H1 (cell line): ENCODE results near the gene RNGTT. TPM values are rescaled to one million over a fixed set of nuclear protein-coding genes. Genes with fewer than 3 reads are reported as not detected.

Experiments
- CTCF ChIA-PET: fragments of 300-600 bp; sonication (Branson Sonifier 250); formaldehyde crosslinking; loops from one replicate; lab custom pipeline; 2021; ENCODE audit not compliant: partially characterized antibody; lab: Charles Lee
- POLR2A ChIA-PET: fragments of 300-600 bp; sonication (Branson Sonifier 250); formaldehyde crosslinking; loops from one replicate; lab custom pipeline; 2021; ENCODE audit warnings: inconsistent platforms; ENCODE audit not compliant: partially characterized antibody; lab: Charles Lee
- DNase-seq, 2 experiments: peaks; one replicate each; pipeline versions ENCODE4 v3.0.0 to v3.0.0-alpha.2; 2010 to 2022; ENCODE audit warnings: low spot score in 2 of 2, low read depth in 1 of 2, mixed read lengths in 1 of 2
- FAIRE-seq: peaks from 2 replicates; lab custom pipeline; 2011; peaks lifted over from hg19 to GRCh38; lab: Jason Lieb, UNC
- H2AFZ ChIP-seq: 2 replicates; pipeline ENCODE4 v1.8.1; 2012; ENCODE audit warnings: low read length, inconsistent platforms
- H2AK5ac ChIP-seq: 2 replicates; pipeline ENCODE4 v1.6.1; 2013; ENCODE audit warnings: low read depth, low read length
- H2BK120ac ChIP-seq: replicated peaks from 2 replicates; pipeline ENCODE3; 2013; ENCODE audit warnings: low read depth, low read length, inconsistent platforms
- H2BK12ac ChIP-seq: 2 replicates; pipeline ENCODE4 v1.6.1; 2013; ENCODE audit warnings: low read depth, low read length
- H2BK15ac ChIP-seq: 2 replicates; pipeline ENCODE4 v1.6.1; 2013; ENCODE audit warnings: low read length
- H2BK20ac ChIP-seq: 2 replicates; pipeline ENCODE4 v1.6.1; 2013; ENCODE audit warnings: low read length
- H2BK5ac ChIP-seq: 2 replicates; pipeline ENCODE4 v1.6.1; 2013; ENCODE audit warnings: low read depth, low read length
- H3K14ac ChIP-seq: 2 replicates; pipeline ENCODE4 v1.6.1; 2013; ENCODE audit warnings: inconsistent platforms; ENCODE audit not compliant: insufficient read length
- H3K18ac ChIP-seq: 2 replicates; pipeline ENCODE4 v1.6.1; 2013; ENCODE audit warnings: low read length; ENCODE audit errors: extremely low read depth
- H3K23ac ChIP-seq: 2 replicates; pipeline ENCODE4 v1.6.1; 2013; ENCODE audit warnings: inconsistent platforms; ENCODE audit not compliant: insufficient read length
- H3K23me2 ChIP-seq: 2 replicates; pipeline ENCODE4 v1.6.1; 2013; ENCODE audit warnings: low read depth, low read length
- H3K27ac ChIP-seq: 2 replicates; pipeline ENCODE4 v1.6.1; 2011; ENCODE audit warnings: low read depth, low read length, inconsistent platforms
- H3K27me3 ChIP-seq, 4 experiments: replicated peaks in 1 of 4; 1 replicate in 1 of 4; 2 replicates in 3 of 4; pipeline versions ENCODE4 v1.6.1 to v1.8.1; 2011 to 2013; ENCODE audit warnings: low read length in 3 of 4, mild to moderate bottlenecking in 3 of 4, inconsistent platforms in 2 of 4, mixed read lengths in 2 of 4, moderate library complexity in 1 of 4; ENCODE audit not compliant: control insufficient read depth in 3 of 4, insufficient read depth in 3 of 4; ENCODE audit errors: extremely low read depth in 1 of 4
- H3K36me3 ChIP-seq, 4 experiments: 2 replicates each; pipeline versions ENCODE4 v1.6.1 to v1.8.1; 2011 to 2013; ENCODE audit warnings: mild to moderate bottlenecking in 4 of 4, low read length in 3 of 4, moderate library complexity in 2 of 4, control low read depth in 1 of 4, inconsistent platforms in 1 of 4; ENCODE audit not compliant: insufficient read depth in 4 of 4, control insufficient read depth in 2 of 4
- H3K4ac ChIP-seq: replicated peaks from 2 replicates; pipeline ENCODE3; 2013; ENCODE audit warnings: low read length, low read depth, mixed read lengths, inconsistent platforms; ENCODE audit not compliant: insufficient read length
- H3K4me1 ChIP-seq, 4 experiments: replicated peaks in 1 of 4; 1 replicate in 1 of 4; 2 replicates in 3 of 4; pipeline versions ENCODE4 v1.6.1 to v1.8.1; 2011 to 2013; ENCODE audit warnings: low read length in 3 of 4, inconsistent platforms in 2 of 4, mixed read lengths in 1 of 4; ENCODE audit not compliant: insufficient read depth in 4 of 4, control insufficient read depth in 3 of 4
- H3K4me2 ChIP-seq, 2 experiments: 2 replicates each; pipeline versions ENCODE4 v1.6.1 to v1.8.1; 2011 to 2013; ENCODE audit warnings: low read depth in 2 of 2, low read length in 2 of 2, control low read depth in 1 of 2, inconsistent platforms in 1 of 2, mild to moderate bottlenecking in 1 of 2; ENCODE audit not compliant: insufficient read depth in 1 of 2
- H3K4me3 ChIP-seq, 4 experiments: fragments of 200-600, 300-600 bp in 1 of 4; sonication (generic), shearing (Covaris generic), sonication (Bioruptor Twin) in 1 of 4; 2 replicates each; pipeline versions ENCODE4 v1.5.1 to v1.8.1; 2011 to 2016; ENCODE audit warnings: low read length in 4 of 4, low read depth in 3 of 4, control low read depth in 2 of 4, inconsistent platforms in 2 of 4, mild to moderate bottlenecking in 2 of 4, mixed read lengths in 1 of 4, moderate library complexity in 1 of 4; ENCODE audit not compliant: insufficient read depth in 2 of 4; ENCODE audit errors: extremely low read depth in 1 of 4
- H3K56ac ChIP-seq: replicated peaks from 2 replicates; pipeline ENCODE3; 2013; ENCODE audit warnings: low read depth, mild to moderate bottlenecking, mixed read lengths, low read length, inconsistent platforms; ENCODE audit not compliant: insufficient read length
- H3K79me1 ChIP-seq: 2 replicates; pipeline ENCODE4 v1.6.1; 2013; ENCODE audit warnings: low read depth, low read length, control low read depth
- H3K79me2 ChIP-seq, 2 experiments: 2 replicates each; pipeline versions ENCODE4 v1.6.1 to v1.8.1; 2012 to 2013; ENCODE audit warnings: low read length in 2 of 2, mild to moderate bottlenecking in 2 of 2, inconsistent platforms in 1 of 2; ENCODE audit not compliant: insufficient read depth in 2 of 2, control insufficient read depth in 1 of 2
- H3K9ac ChIP-seq, 4 experiments: replicated peaks in 1 of 4; 1 replicate in 1 of 4; 2 replicates in 3 of 4; pipeline versions ENCODE4 v1.6.1 to v1.8.1; 2011 to 2013; ENCODE audit warnings: low read depth in 3 of 4, low read length in 3 of 4, control low read depth in 2 of 4, mild to moderate bottlenecking in 2 of 4, moderate library complexity in 2 of 4, inconsistent platforms in 1 of 4; ENCODE audit errors: extremely low read depth in 1 of 4
- H3K9me3 ChIP-seq, 2 experiments: 2 replicates each; pipeline versions ENCODE4 v1.6.1 to v1.8.1; 2012 to 2013; ENCODE audit warnings: mild to moderate bottlenecking in 2 of 2, moderate library complexity in 2 of 2, control low read depth in 1 of 2, inconsistent platforms in 1 of 2, low read depth in 1 of 2, low read length in 1 of 2, mixed read lengths in 1 of 2; ENCODE audit not compliant: insufficient read depth in 2 of 2
- H4K20me1 ChIP-seq, 2 experiments: replicated peaks in 1 of 2; 2 replicates each; pipeline versions ENCODE3 to v1.8.1; 2011 to 2013; ENCODE audit warnings: inconsistent platforms in 2 of 2, low read length in 2 of 2, mild to moderate bottlenecking in 1 of 2; ENCODE audit not compliant: insufficient read depth in 2 of 2, control insufficient read depth in 1 of 2
- H4K5ac ChIP-seq: 2 replicates; pipeline ENCODE4 v1.6.1; 2013; ENCODE audit warnings: low read length, low read depth, mixed read lengths, inconsistent platforms; ENCODE audit not compliant: insufficient read length
- H4K8ac ChIP-seq: 2 replicates; pipeline ENCODE4 v1.8.0; 2013; ENCODE audit warnings: mild to moderate bottlenecking, moderate library complexity, low read length, inconsistent platforms; ENCODE audit not compliant: insufficient read depth; ENCODE audit errors: extremely low read depth
- H4K91ac ChIP-seq: replicated peaks from 2 replicates; pipeline ENCODE3; 2013; ENCODE audit warnings: low read length, mixed read lengths, inconsistent platforms; ENCODE audit not compliant: insufficient read length
- BACH1 ChIP-seq: IDR thresholded peaks from 2 replicates; pipeline ENCODE4 v1.6.1; 2012; ENCODE audit warnings: low read length, improper control_type of control experiment
- BCL11A ChIP-seq, 2 experiments: IDR thresholded peaks; one replicate each; pipeline ENCODE4 v1.6.1; 2011; ENCODE audit warnings: low read depth in 2 of 2, low read length in 2 of 2, mild to moderate bottlenecking in 2 of 2
- BRCA1 ChIP-seq: IDR thresholded peaks from 2 replicates; pipeline ENCODE4 v1.6.1; 2012; ENCODE audit warnings: low read depth, low read length, improper control_type of control experiment
- CHD1 ChIP-seq: IDR thresholded peaks from 2 replicates; pipeline ENCODE4 v1.6.1; 2012; ENCODE audit warnings: low read depth, low read length, improper control_type of control experiment
- HDAC2 ChIP-seq, 2 experiments: fragments of 300-600 bp in 1 of 2; sonication (generic) in 1 of 2; IDR thresholded peaks; 2 replicates each; pipeline ENCODE4 v1.6.1; 2011 to 2012; ENCODE audit warnings: low read depth in 2 of 2, low read length in 2 of 2, mild to moderate bottlenecking in 2 of 2, moderate library complexity in 2 of 2, borderline replicate concordance in 1 of 2, inconsistent platforms in 1 of 2
- JUN ChIP-seq: IDR thresholded peaks from 2 replicates; pipeline ENCODE4 v1.6.1; 2011; ENCODE audit warnings: low read depth, mild to moderate bottlenecking, improper control_type of control experiment, low read length
- JUND ChIP-seq: IDR thresholded peaks from 2 replicates; pipeline ENCODE4 v1.6.1; 2011; ENCODE audit warnings: mild to moderate bottlenecking, improper control_type of control experiment, low read length
- KDM5A ChIP-seq: fragments of 200-600 bp; IDR thresholded peaks from 2 replicates; pipeline ENCODE4 v1.7.1; 2012; ENCODE audit warnings: mild to moderate bottlenecking, low read length, inconsistent platforms, mixed read lengths
- POLR2AphosphoS5 ChIP-seq: IDR thresholded peaks from 2 replicates; pipeline ENCODE4 v1.6.1; 2011; ENCODE audit warnings: low read depth, low read length
- POU5F1 ChIP-seq: IDR thresholded peaks from 2 replicates; pipeline ENCODE4 v1.6.1; 2011; ENCODE audit warnings: low read depth, mild to moderate bottlenecking, low read length, moderate library complexity
- RAD21 ChIP-seq, 2 experiments: IDR thresholded peaks in 1 of 2; conservative IDR thresholded peaks in 1 of 2; 2 replicates each; pipeline ENCODE4 v1.6.1; 2011; ENCODE audit warnings: low read depth in 2 of 2, low read length in 2 of 2, improper control_type of control experiment in 1 of 2, inconsistent platforms in 1 of 2, mild to moderate bottlenecking in 1 of 2, moderate library complexity in 1 of 2
- RFX5 ChIP-seq: IDR thresholded peaks from 2 replicates; pipeline ENCODE4 v1.6.1; 2011; ENCODE audit warnings: low read depth, low read length, improper control_type of control experiment, borderline replicate concordance
- RNF2 ChIP-seq: fragments of 200-900, 300-1000 bp; sonication (generic); IDR thresholded peaks from 2 replicates; pipeline ENCODE4 v1.7.1; 2016; ENCODE audit warnings: borderline replicate concordance, low read depth, mild to moderate bottlenecking, antibody characterized with exemption, low read length; ENCODE audit not compliant: poor library complexity, severe bottlenecking; ENCODE audit errors: missing control alignments
- SP1 ChIP-seq: IDR thresholded peaks from 2 replicates; pipeline ENCODE4 v1.6.1; 2011; ENCODE audit warnings: low read depth, low read length
- WGBS, 2 experiments: shearing (Covaris generic) in 1 of 2; methylation state at CpG; one replicate each; pipeline versions ENCODE4 v1.1.6 to v1.1.7; 2013 to 2015; ENCODE audit warnings: low lambda C conversion rate in 2 of 2, mixed read lengths in 2 of 2, inconsistent platforms in 1 of 2, low coverage in 1 of 2, missing lambda C conversion rate in 1 of 2; ENCODE audit not compliant: insufficient replicate concordance in 2 of 2, insufficient coverage in 1 of 2, insufficient read length in 1 of 2; ENCODE audit errors: extremely low coverage in 1 of 2, missing lambda C conversion rate in 1 of 2; 5-methylcytosine and 5-hydroxymethylcytosine counted together
- polyA plus RNA-seq, 7 experiments: library from polyadenylated mRNA; depleted of rRNA in 3 of 7; stranded (reverse) in 5 of 7; unstranded in 2 of 7; fragments of >200 nt in 5 of 7; fragments of 200-250 nt in 2 of 7; gene quantifications; 1 replicate in 5 of 7; 2 replicates in 1 of 7; 4 replicates in 1 of 7; pipeline versions ENCODE4 v1.2.1 to v1.2.3, GENCODE V29; 2011 to 2013; ENCODE audit warnings: missing spikeins in 2 of 7, mixed read lengths in 2 of 7
- total RNA-seq: library from RNA; stranded (reverse); fragmentation: NEBNext Ultra II Directional; extraction: Animal tissue kit (Norgen Biotek cat#: 25700); gene quantifications from 2 replicates; pipeline ENCODE4 v1.2.1, GENCODE V29; 2021

RNGTT gene
- total and polyA plus RNA-seq, 2 of the 8 experiments (the other 6 are each of a cell fraction or from before 2014, with no cell fraction given): 3.6 to 21.2 TPM

DNA sequence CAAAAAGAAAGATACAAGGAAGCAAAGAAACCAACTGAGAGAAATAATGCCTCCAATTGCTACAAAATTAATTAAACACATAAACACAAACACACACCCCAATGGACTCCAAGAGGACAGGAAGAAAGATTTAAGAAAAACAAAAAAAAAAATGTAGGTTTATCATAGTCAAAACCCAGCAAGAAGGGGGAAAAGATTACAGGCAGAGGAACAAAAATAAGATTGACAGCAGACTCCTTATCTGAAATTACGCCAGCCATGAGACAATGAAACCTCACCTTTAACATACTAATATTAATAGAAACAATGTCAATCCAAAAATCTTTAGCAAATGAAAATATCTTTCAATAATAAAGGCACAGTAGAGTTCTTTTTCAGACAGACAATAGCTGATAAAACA, 155.8 kb downstream of the RNGTT start:
- FAIRE-seq: no peak
- no peak overlapping the region for H2BK12ac ChIP-seq
- POLR2A ChIA-PET: no interaction called here
- TF ChIP-seq POU5F1 (no peak), CHD1 (no peak), BACH1 (no peak), RFX5 (no peak), JUND (no peak), KDM5A (no peak), BRCA1 (no peak), HDAC2 (IDR thresholded peaks at IDR 0.05; ENCODE audit: borderline replicate concordance in 1 of 2, low read depth in 2 of 2, low read length in 2 of 2) (no peak), RNF2 (no peak), SP1 (no peak), RAD21 (IDR thresholded peaks at IDR 0.05 in 1 of 2, conservative IDR thresholded peaks at IDR 0.05 in 1 of 2; ENCODE audit: low read depth in 2 of 2, low read length in 2 of 2) (no peak), JUN (no peak), BCL11A (IDR thresholded peaks at IDR 0.05; ENCODE audit: low read depth in 2 of 2, low read length in 2 of 2) (no peak), POLR2AphosphoS5 (no peak)

More for the DNA sequence above, 155.8 kb downstream of the RNGTT start:
- Histone ChIP-seq H3K36me3 (no peaks in the 10 kb centered on the region; a peak in 1 of 8 replicates), H3K9ac (no peak overlapping the region), H2BK5ac (no peak overlapping the region), H4K91ac (no peak overlapping the region), H3K4me3 (no peak overlapping the region), H3K23me2 (no peaks in the 10 kb centered on the region), H4K5ac (no peak overlapping the region), H2AFZ (no peak overlapping the region), H3K18ac (no peak overlapping the region), H3K79me1 (no peaks in the 10 kb centered on the region), H3K27me3 (no peaks in the 10 kb centered on the region), H3K27ac (no peak overlapping the region), H3K14ac (no peak overlapping the region), H3K4ac (no peak overlapping the region), H2AK5ac (no peak overlapping the region), H2BK15ac (no peak overlapping the region), H3K4me2 (no peak overlapping the region), H2BK20ac (no peak overlapping the region), H3K9me3 (peaks cover 3 to 5% of the 10 kb centered on the region in 2 experiments; a peak in 1 of 4 replicates), H4K20me1 (no peaks in the 10 kb centered on the region), H3K56ac (no peak overlapping the region), H4K8ac (no peak overlapping the region), H3K79me2 (no peaks in the 10 kb centered on the region), H3K23ac (no peak overlapping the region), H2BK120ac (no peak overlapping the region), H3K4me1 (no peaks in the 10 kb centered on the region)
- 83% methylated on average over 1 of the region's 1 CpG; no CpG with 5 or more reads in 1 of the 2 experiments for WGBS, 2 experiments
- no peak for DNase-seq
- CTCF ChIA-PET: interaction anchor here (0.7 kb wide), 1 partner anchor 211 kb away, joined by 4 read pairs; no protein-coding TSS in a partner anchor
